Fibroblast of skin of abdomen (primary cell): Measurements from ENCODE around the gene PATJ.
"Not testable (repeated sequence)": the region's sequence is repeated elsewhere in the genome, so short reads cannot be mapped to it uniquely, and the experiment has no call there.

Experiments used
- DNase-seq: peaks from one replicate; pipeline ENCODE4 v3.0.0-alpha.2; 2013

PATJ gene

GRCh38 chr1:61819421-61819820 is 77.1 kb downstream of the PATJ start:
- no peak for DNase-seq

- peak; percentile 4 for DNase-seq
Observed at GRCh38 chr1:61825393-61825792, 83.1 kb downstream of the PATJ start.

GRCh38 chr1:61828805-61829204 is 86.5 kb downstream of the PATJ start:
- DNase-seq = no peak

- no peak for DNase-seq
Observed at GRCh38 chr1:61836649-61837048, 94.4 kb downstream of the PATJ start.

GRCh38 chr1:61837607-61838006 is 95.3 kb downstream of the PATJ start:
- DNase-seq = not testable (repeated sequence)

GRCh38 chr1:61839679-61840078 is 97.4 kb downstream of the PATJ start:
- DNase-seq = peak; percentile 63

- DNase-seq = peak; percentile 23
Observed at GRCh38 chr1:61842036-61842435, 99.8 kb downstream of the PATJ start.

- DNase-seq = peak; percentile 6
Observed at GRCh38 chr1:61842863-61843514, 100.7 kb downstream of the PATJ start.

GRCh38 chr1:61844006-61844405 is 101.7 kb downstream of the PATJ start:
- DNase-seq = no peak

GRCh38 chr1:61844664-61845063 is 102.4 kb downstream of the PATJ start:
- DNase-seq = not testable (repeated sequence)

- DNase-seq = no peak
Observed at GRCh38 chr1:61851235-61851634, 109.0 kb downstream of the PATJ start.

- DNase-seq = peak; percentile 69
Observed at GRCh38 chr1:61851849-61852669, 109.8 kb downstream of the PATJ start.

GRCh38 chr1:61852670-61853015 is 110.4 kb downstream of the PATJ start:
- DNase-seq = no peak

- DNase-seq = peak; percentile 39
Observed at GRCh38 chr1:61853583-61853982, 111.3 kb downstream of the PATJ start.

- DNase-seq = no peak
Observed at GRCh38 chr1:61864489-61864888, 122.2 kb downstream of the PATJ start.

GRCh38 chr1:61865646-61866220 is 123.5 kb downstream of the PATJ start:
- no peak for DNase-seq

- DNase-seq = no peak
Observed at GRCh38 chr1:61869691-61870109, 127.4 kb downstream of the PATJ start.

GRCh38 chr1:61872206-61872605 is 129.9 kb downstream of the PATJ start:
- DNase-seq = no peak

- DNase-seq = no peak
Observed at GRCh38 chr1:61873581-61873980, 131.3 kb downstream of the PATJ start.

GRCh38 chr1:61873994-61874393 is 131.7 kb downstream of the PATJ start:
- no peak for DNase-seq

GRCh38 chr1:61875198-61875597 is 132.9 kb downstream of the PATJ start:
- no peak for DNase-seq

GRCh38 chr1:61879887-61880474 is 137.7 kb downstream of the PATJ start:
- DNase-seq = not testable (repeated sequence)

- no peak for DNase-seq
Observed at GRCh38 chr1:61887076-61887867, 145.0 kb downstream of the PATJ start.
